Neuronal stem cell (in vitro differentiated cells): ENCODE measurements around the gene ZSWIM6.

ENCODE experiments used
- DNase-seq: peaks from one replicate; pipeline ENCODE4 v3.0.0-alpha.2; 2013; ENCODE audit warnings: low spot score
- H2AFZ ChIP-seq: one replicate; pipeline ENCODE4 v1.6.1; 2013; ENCODE audit warnings: mild to moderate bottlenecking, low read length, inconsistent platforms
- H2AK5ac ChIP-seq: 2 replicates; pipeline ENCODE4 v1.6.1; 2013; ENCODE audit warnings: low read depth, mild to moderate bottlenecking, inconsistent platforms, low read length, moderate library complexity, mixed read lengths
- H2BK120ac ChIP-seq: 2 replicates; pipeline ENCODE4 v1.6.1; 2013; ENCODE audit warnings: low read depth, mild to moderate bottlenecking, inconsistent platforms, low read length, moderate library complexity, mixed read lengths
- H2BK12ac ChIP-seq: one replicate; pipeline ENCODE4 v1.6.1; 2013; ENCODE audit warnings: low read length, inconsistent platforms
- H2BK15ac ChIP-seq: 2 replicates; pipeline ENCODE4 v1.6.1; 2013; ENCODE audit warnings: mild to moderate bottlenecking, low read length, inconsistent platforms, mixed read lengths
- H2BK5ac ChIP-seq: one replicate; pipeline ENCODE4 v1.6.1; 2013; ENCODE audit warnings: inconsistent platforms, mild to moderate bottlenecking, low read length, moderate library complexity
- H3K14ac ChIP-seq: one replicate; pipeline ENCODE4 v1.6.1; 2013; ENCODE audit warnings: low read length, inconsistent platforms
- H3K18ac ChIP-seq: 2 replicates; pipeline ENCODE4 v1.6.1; 2013; ENCODE audit warnings: low read length, inconsistent platforms
- H3K23ac ChIP-seq: 2 replicates; pipeline ENCODE4 v1.6.1; 2013; ENCODE audit warnings: low read depth, mild to moderate bottlenecking, mixed read lengths, low read length, inconsistent platforms; ENCODE audit not compliant: poor library complexity
- H3K27ac ChIP-seq: replicated peaks from 3 replicates; pipeline ENCODE4 v1.5.1; 2013; ENCODE audit warnings: low read length, inconsistent platforms
- H3K27me3 ChIP-seq, 3 experiments: 2 replicates each; pipeline ENCODE4 v1.6.1; 2013; ENCODE audit warnings: low read length in 3 of 3, mild to moderate bottlenecking in 2 of 3, inconsistent platforms in 1 of 3, low read depth in 1 of 3, mixed read lengths in 1 of 3, moderate library complexity in 1 of 3; ENCODE audit not compliant: control insufficient read depth in 3 of 3, insufficient read depth in 3 of 3
- H3K36me3 ChIP-seq, 2 donors: replicated peaks in 1 of 2; 2 replicates each; pipeline ENCODE4 v1.6.1; 2013; ENCODE audit warnings: low read length in 2 of 2; ENCODE audit not compliant: control insufficient read depth in 2 of 2, insufficient read depth in 2 of 2
- H3K4ac ChIP-seq: 2 replicates; pipeline ENCODE4 v1.6.1; 2013; ENCODE audit warnings: inconsistent platforms, mild to moderate bottlenecking, low read length, moderate library complexity
- H3K4me1 ChIP-seq, 2 donors: 1 replicate in 1 of 2; 2 replicates in 1 of 2; pipeline ENCODE4 v1.6.1; 2013; ENCODE audit warnings: low read length in 2 of 2, low read depth in 1 of 2; ENCODE audit not compliant: control insufficient read depth in 2 of 2, insufficient read depth in 1 of 2
- H3K4me2 ChIP-seq: one replicate; pipeline ENCODE4 v1.6.1; 2013; ENCODE audit warnings: mild to moderate bottlenecking, low read length, inconsistent platforms; ENCODE audit not compliant: insufficient read depth, poor library complexity, severe bottlenecking
- H3K4me3 ChIP-seq, 2 donors: 2 replicates each; pipeline ENCODE4 v1.5.1; 2013; ENCODE audit warnings: low read length in 2 of 2, mild to moderate bottlenecking in 2 of 2, inconsistent platforms in 1 of 2, moderate library complexity in 1 of 2
- H3K79me1 ChIP-seq: one replicate; pipeline ENCODE4 v1.6.1; 2013; ENCODE audit warnings: low read depth, mild to moderate bottlenecking, inconsistent platforms, low read length, moderate library complexity
- H3K9ac ChIP-seq: one replicate; pipeline ENCODE4 v1.6.1; 2013; ENCODE audit warnings: mild to moderate bottlenecking, low read depth, low read length, inconsistent platforms; ENCODE audit not compliant: poor library complexity
- H3K9me3 ChIP-seq, 2 donors: replicated peaks in 1 of 2; 2 replicates each; pipeline versions ENCODE3 to v1.6.1; 2013; ENCODE audit warnings: low read length in 2 of 2, mild to moderate bottlenecking in 2 of 2, inconsistent platforms in 1 of 2, low read depth in 1 of 2, mixed read lengths in 1 of 2, moderate library complexity in 1 of 2; ENCODE audit not compliant: control insufficient read depth in 2 of 2, insufficient read depth in 1 of 2
- H4K8ac ChIP-seq: one replicate; pipeline ENCODE4 v1.6.1; 2013; ENCODE audit warnings: low read depth, mild to moderate bottlenecking, inconsistent platforms, low read length, moderate library complexity
- H4K91ac ChIP-seq: one replicate; pipeline ENCODE4 v1.6.1; 2013; ENCODE audit warnings: low read length, low read depth, mild to moderate bottlenecking, inconsistent platforms; ENCODE audit not compliant: poor library complexity
- WGBS, 2 donors: extraction: QIAGEN DNeasy Blood & Tissue Kit; methylation state at CpG; one replicate each; pipeline ENCODE4 v1.1.7; 2013; ENCODE audit warnings: missing lambda C conversion rate in 2 of 2, mixed read lengths in 1 of 2; ENCODE audit not compliant: insufficient read length in 2 of 2, insufficient replicate concordance in 1 of 2; ENCODE audit errors: extremely low coverage in 2 of 2; 5-methylcytosine and 5-hydroxymethylcytosine counted together

The ZSWIM6 gene

DNA sequence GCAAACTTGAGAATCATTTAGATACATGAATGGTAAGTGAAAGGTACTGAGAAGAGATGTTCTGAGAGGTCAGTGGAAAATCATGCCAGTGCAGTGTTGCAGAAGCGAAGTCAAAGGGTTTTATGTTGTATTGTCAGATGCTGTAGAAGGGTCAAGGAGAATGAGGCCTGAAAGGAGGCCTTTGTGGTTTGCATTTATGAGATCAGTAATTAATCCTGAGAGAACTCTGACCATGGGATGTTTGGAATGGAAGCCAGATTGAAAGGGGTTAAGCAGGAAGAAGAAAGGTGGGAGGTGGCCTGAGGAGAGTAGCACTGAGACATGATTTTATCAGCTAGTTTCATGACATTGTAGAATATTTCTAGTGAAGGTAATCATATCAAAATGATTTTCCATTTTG is 97.8 kb downstream of the ZSWIM6 start:
- Histone ChIP-seq H3K27ac (no peak overlapping the region), H3K79me1 (no peaks in the 10 kb centered on the region)

GRCh38 chr5:61431923-61432620 is 100.0 kb downstream of the ZSWIM6 start:
- peaks cover 0 to 15% of the 10 kb centered on the region in 2 donors for H3K9me3 ChIP-seq
- no peaks in the 10 kb centered on the region for H3K27me3 ChIP-seq
- H2BK120ac ChIP-seq: no peak overlapping the region
- no peak for DNase-seq
- H4K8ac ChIP-seq: no peak overlapping the region
- no peak overlapping the region for H3K9ac ChIP-seq
- WGBS, 2 donors: no CpG with 5 or more reads among the region's 6 CpGs
- H2BK15ac ChIP-seq: no peak overlapping the region
- no peak overlapping the region for H2AFZ ChIP-seq
- H2BK5ac ChIP-seq: no peak overlapping the region
- H3K4me1 ChIP-seq: peaks cover 3 to 4% of the 10 kb centered on the region in 2 donors
- no peak overlapping the region for H2AK5ac ChIP-seq
- H3K27ac ChIP-seq: no peak overlapping the region
- H3K4me3 ChIP-seq: no peak overlapping the region
- H3K36me3 ChIP-seq: peaks cover 0 to 32% of the 10 kb centered on the region in 2 donors
- no peak overlapping the region for H3K4ac ChIP-seq
- no peak overlapping the region for H3K18ac ChIP-seq
- H4K91ac ChIP-seq: no peak overlapping the region
- H3K79me1 ChIP-seq: no peaks in the 10 kb centered on the region
- H3K4me2 ChIP-seq: no peak overlapping the region
- no peak overlapping the region for H3K14ac ChIP-seq
- no peak overlapping the region for H3K23ac ChIP-seq
- H2BK12ac ChIP-seq: no peak overlapping the region

More for the DNA sequence above, 97.8 kb downstream of the ZSWIM6 start:
- Histone ChIP-seq H3K18ac (no peak overlapping the region), H3K36me3 (peaks cover 0 to 36% of the 10 kb centered on the region in 2 donors), H3K9ac (no peak overlapping the region), H4K8ac (no peak overlapping the region), H3K4me1 (peaks cover 3 to 4% of the 10 kb centered on the region in 2 donors), H3K23ac (no peak overlapping the region), H3K4me3 (no peak overlapping the region), H3K4ac (no peak overlapping the region), H3K9me3 (peaks cover 0 to 15% of the 10 kb centered on the region in 2 donors), H2BK15ac (no peak overlapping the region), H2BK5ac (no peak overlapping the region), H2AK5ac (no peak overlapping the region), H4K91ac (no peak overlapping the region), H2BK12ac (no peak overlapping the region), H3K27me3 (no peaks in the 10 kb centered on the region), H2AFZ (no peak overlapping the region), H3K14ac (no peak overlapping the region), H3K4me2 (no peak overlapping the region), H2BK120ac (no peak overlapping the region)
- no peak for DNase-seq
- no CpG with 5 or more reads among the region's 1 CpG for WGBS, 2 donors

- H2AFZ ChIP-seq: no peak overlapping the region
- no peak overlapping the region for H2BK15ac ChIP-seq
- no peak overlapping the region for H3K4ac ChIP-seq
- H2BK12ac ChIP-seq: no peak overlapping the region
- H3K9ac ChIP-seq: no peak overlapping the region
- no peak overlapping the region for H2BK120ac ChIP-seq
- DNase-seq: no peak
- H3K27me3 ChIP-seq: no peaks in the 10 kb centered on the region
- peaks cover 0 to 13% of the 10 kb centered on the region in 2 donors for H3K9me3 ChIP-seq
- H3K4me3 ChIP-seq: no peak overlapping the region
- H3K23ac ChIP-seq: no peak overlapping the region
- H4K91ac ChIP-seq: no peak overlapping the region
- no peak overlapping the region for H4K8ac ChIP-seq
- peaks cover 0 to 4% of the 10 kb centered on the region in 2 donors for H3K4me1 ChIP-seq
- no peak overlapping the region for H2BK5ac ChIP-seq
- H3K14ac ChIP-seq: no peak overlapping the region
- H3K36me3 ChIP-seq: peaks cover 0 to 17% of the 10 kb centered on the region in 2 donors
- H3K4me2 ChIP-seq: no peak overlapping the region
- WGBS, 2 donors: no CpG with 5 or more reads among the region's 2 CpGs
- H3K18ac ChIP-seq: no peak overlapping the region
- peaks cover 2% of the 10 kb centered on the region for H3K79me1 ChIP-seq
- H2AK5ac ChIP-seq: no peak overlapping the region
- H3K27ac ChIP-seq: no peak overlapping the region
Observed at GRCh38 chr5:61435368-61435767, 103.3 kb downstream of the ZSWIM6 start.

GRCh38 chr5:61438298-61438970 is 106.4 kb downstream of the ZSWIM6 start:
- no peak overlapping the region for H2BK15ac ChIP-seq
- no peak overlapping the region for H2AK5ac ChIP-seq
- no peak overlapping the region for H3K23ac ChIP-seq
- no peak overlapping the region for H3K14ac ChIP-seq
- H3K4me1 ChIP-seq: no peaks in the 10 kb centered on the region
- H3K4ac ChIP-seq: no peak overlapping the region
- H3K79me1 ChIP-seq: peaks cover 4% of the 10 kb centered on the region
- peaks cover 16 to 37% of the 10 kb centered on the region in 2 donors for H3K9me3 ChIP-seq
- no peaks in the 10 kb centered on the region for H3K27me3 ChIP-seq
- H3K18ac ChIP-seq: no peak overlapping the region
- H2AFZ ChIP-seq: no peak overlapping the region
- no peak for DNase-seq
- H2BK12ac ChIP-seq: no peak overlapping the region
- H3K36me3 ChIP-seq: peaks cover 4 to 36% of the 10 kb centered on the region in 2 donors
- no peak overlapping the region for H3K4me3 ChIP-seq
- H2BK5ac ChIP-seq: no peak overlapping the region
- no peak overlapping the region for H2BK120ac ChIP-seq
- 100% methylated on average over 1 of the region's 3 CpGs; no CpG with 5 or more reads in 1 of the 2 donors for WGBS, 2 donors
- H4K91ac ChIP-seq: no peak overlapping the region
- H3K4me2 ChIP-seq: no peak overlapping the region
- no peak overlapping the region for H3K9ac ChIP-seq
- H3K27ac ChIP-seq: no peak overlapping the region
- H4K8ac ChIP-seq: no peak overlapping the region
